IMR-90 (cell line): ENCODE results near the gene FIS1. TPM values are rescaled to one million over a fixed set of nuclear protein-coding genes. Genes with fewer than 3 reads are reported as not detected.

Experiments used
- ATAC-seq: fragments of 200-7000 bp; cut with Tn5 transposase; 2 replicates; pipeline ENCODE4 v1.9.1; 2020; ENCODE audit warnings: low read depth, mild to moderate bottlenecking, moderate library complexity
- BruUV-seq: library from RNA; stranded (reverse); fragments of 400-500 nt; replicated peaks from 2 replicates; lab custom pipeline; 2021; lab: Mats Ljungman, UMichigan
- CTCF ChIA-PET: fragments of 300-600 bp; formaldehyde crosslinking; extraction: SDS; loops from one replicate; lab custom pipeline; 2021; ENCODE audit warnings: antibody characterized with exemption; lab: Yijun Ruan, JAX
- POLR2A ChIA-PET: fragments of 300-600 bp; sonication (Branson Sonifier 250); formaldehyde crosslinking; loops from one replicate; lab custom pipeline; 2022; ENCODE audit warnings: antibody characterized with exemption; ENCODE audit not compliant: unreplicated experiment; lab: Charles Lee
- DNase-seq: peaks from one replicate; pipeline ENCODE4 v3.0.0; 2013
- H2AFZ ChIP-seq: replicated peaks from 2 replicates; pipeline ENCODE3; 2013; ENCODE audit warnings: low read length, mild to moderate bottlenecking; ENCODE audit not compliant: poor library complexity
- H2AK5ac ChIP-seq: 2 replicates; pipeline ENCODE4 v1.6.1; 2013; ENCODE audit warnings: low read depth, low read length, inconsistent platforms
- H2AK9ac ChIP-seq: replicated peaks from 2 replicates; pipeline ENCODE3; 2013; ENCODE audit warnings: mild to moderate bottlenecking, low read depth, low read length, moderate library complexity; ENCODE audit not compliant: poor library complexity
- H2BK120ac ChIP-seq: 2 replicates; pipeline ENCODE4 v1.6.1; 2013; ENCODE audit warnings: low read depth, low read length, inconsistent platforms
- H2BK15ac ChIP-seq: 3 replicates; pipeline ENCODE4 v1.6.1; 2013; ENCODE audit warnings: low read depth, low read length, inconsistent platforms
- H2BK20ac ChIP-seq: 2 replicates; pipeline ENCODE4 v1.6.1; 2013; ENCODE audit warnings: low read depth, mild to moderate bottlenecking, inconsistent platforms, low read length, moderate library complexity
- H2BK5ac ChIP-seq: 2 replicates; pipeline ENCODE4 v1.6.1; 2013; ENCODE audit warnings: mild to moderate bottlenecking, low read depth, low read length, inconsistent platforms; ENCODE audit not compliant: poor library complexity, severe bottlenecking
- H3K14ac ChIP-seq: replicated peaks from 2 replicates; pipeline ENCODE4 v1.6.1; 2013; ENCODE audit warnings: low read depth, low read length, inconsistent platforms
- H3K18ac ChIP-seq: 2 replicates; pipeline ENCODE4 v1.6.1; 2013; ENCODE audit warnings: low read depth, low read length, control low read depth
- H3K23ac ChIP-seq: 2 replicates; pipeline ENCODE4 v1.6.1; 2013; ENCODE audit warnings: low read depth, low read length, inconsistent platforms
- H3K27ac ChIP-seq: 2 replicates; pipeline ENCODE4 v1.5.1; 2013; ENCODE audit warnings: mild to moderate bottlenecking, control low read depth, low read length; ENCODE audit not compliant: insufficient read depth
- H3K27me3 ChIP-seq: 2 replicates; pipeline ENCODE4 v1.6.1; 2013; ENCODE audit warnings: low read length; ENCODE audit not compliant: control insufficient read depth, insufficient read depth
- H3K36me3 ChIP-seq: 2 replicates; pipeline ENCODE4 v1.6.1; 2013; ENCODE audit warnings: low read length, mixed read lengths; ENCODE audit not compliant: control insufficient read depth, insufficient read depth
- H3K4ac ChIP-seq: 2 replicates; pipeline ENCODE4 v1.6.1; 2013; ENCODE audit warnings: low read depth, low read length, inconsistent platforms
- H3K4me1 ChIP-seq: 2 replicates; pipeline ENCODE4 v1.6.1; 2013; ENCODE audit warnings: low read length, mixed read lengths; ENCODE audit not compliant: control insufficient read depth, insufficient read depth
- H3K4me2 ChIP-seq: 2 replicates; pipeline ENCODE4 v1.6.1; 2013; ENCODE audit warnings: low read depth, mild to moderate bottlenecking, control low read depth, low read length, moderate library complexity
- H3K4me3 ChIP-seq: 2 replicates; pipeline ENCODE4 v1.5.1; 2013; ENCODE audit warnings: low read depth, mild to moderate bottlenecking, control low read depth, low read length, moderate library complexity; ENCODE audit not compliant: insufficient read depth
- H3K56ac ChIP-seq: 2 replicates; pipeline ENCODE4 v1.6.1; 2013; ENCODE audit warnings: low read length, inconsistent platforms; ENCODE audit not compliant: insufficient read depth; ENCODE audit errors: extremely low read depth
- H3K79me1 ChIP-seq, 2 experiments: 2 replicates each; pipeline ENCODE4 v1.6.1; 2013; ENCODE audit warnings: low read length in 2 of 2, inconsistent platforms in 1 of 2, low read depth in 1 of 2
- H3K9ac ChIP-seq: 2 replicates; pipeline ENCODE4 v1.6.1; 2013; ENCODE audit warnings: low read depth, low read length, control low read depth
- H3K9me1 ChIP-seq: 2 replicates; pipeline ENCODE4 v1.6.1; 2013; ENCODE audit warnings: low read length, inconsistent platforms; ENCODE audit not compliant: insufficient read depth
- H3K9me3 ChIP-seq: 2 replicates; pipeline ENCODE4 v1.6.1; 2013; ENCODE audit warnings: low read length; ENCODE audit not compliant: control insufficient read depth, insufficient read depth
- H4K20me1 ChIP-seq: 2 replicates; pipeline ENCODE4 v1.6.1; 2013; ENCODE audit warnings: low read length, inconsistent platforms; ENCODE audit not compliant: insufficient read depth
- H4K5ac ChIP-seq: 2 replicates; pipeline ENCODE4 v1.6.1; 2013; ENCODE audit warnings: mild to moderate bottlenecking, low read depth, low read length, control low read depth
- H4K8ac ChIP-seq, 2 experiments: 2 replicates each; pipeline ENCODE4 v1.6.1; 2013; ENCODE audit warnings: low read depth in 2 of 2, low read length in 2 of 2, control low read depth in 1 of 2, inconsistent platforms in 1 of 2
- H4K91ac ChIP-seq: 2 replicates; pipeline ENCODE4 v1.6.1; 2013; ENCODE audit warnings: low read depth, low read length, inconsistent platforms; ENCODE audit not compliant: insufficient read depth
- CEBPB ChIP-seq: IDR thresholded peaks from 2 replicates; pipeline ENCODE4 v1.6.1; 2012; ENCODE audit warnings: low read depth, low read length, improper control_type of control experiment
- CHD1 ChIP-seq: IDR thresholded peaks from 2 replicates; pipeline ENCODE4 v1.6.1; 2012; ENCODE audit warnings: low read depth, low read length, improper control_type of control experiment
- ELK1 ChIP-seq: fragments of 150-350 bp; IDR thresholded peaks from 2 replicates; pipeline ENCODE4 v1.6.1; 2016; ENCODE audit warnings: low read depth, mild to moderate bottlenecking, low read length, moderate library complexity, borderline replicate concordance
- FOS ChIP-seq: fragments of 150-350 bp; IDR thresholded peaks from 2 replicates; pipeline ENCODE4 v1.6.1; 2016; ENCODE audit warnings: low read depth, low read length
- MAFK ChIP-seq: IDR thresholded peaks from 2 replicates; pipeline ENCODE4 v1.6.1; 2012; ENCODE audit warnings: low read depth, low read length, improper control_type of control experiment
- MAZ ChIP-seq: IDR thresholded peaks from 2 replicates; pipeline ENCODE4 v1.6.1; 2012; ENCODE audit warnings: low read depth, mild to moderate bottlenecking, low read length, improper control_type of control experiment, moderate library complexity, borderline replicate concordance
- MXI1 ChIP-seq: IDR thresholded peaks from 2 replicates; pipeline ENCODE4 v1.6.1; 2012; ENCODE audit warnings: low read depth, mild to moderate bottlenecking, low read length, moderate library complexity, borderline replicate concordance
- NFE2L2 ChIP-seq: fragments of 150-350 bp; IDR thresholded peaks from 2 replicates; pipeline ENCODE4 v1.6.1; 2016; ENCODE audit warnings: low read depth, mild to moderate bottlenecking, low read length
- POLR2A ChIP-seq: IDR thresholded peaks from 2 replicates; pipeline ENCODE4 v1.6.1; 2012; ENCODE audit warnings: mild to moderate bottlenecking, low read depth, low read length
- RAD21 ChIP-seq: IDR thresholded peaks from 2 replicates; pipeline ENCODE4 v1.6.1; 2012; ENCODE audit warnings: low read length, improper control_type of control experiment
- RCOR1 ChIP-seq: IDR thresholded peaks from 2 replicates; pipeline ENCODE4 v1.6.1; 2012; ENCODE audit warnings: mild to moderate bottlenecking, low read length, improper control_type of control experiment; ENCODE audit not compliant: insufficient replicate concordance
- RFX5 ChIP-seq: IDR thresholded peaks from 2 replicates; pipeline ENCODE4 v1.8.0; 2012; ENCODE audit warnings: low read depth, mild to moderate bottlenecking, low read length, moderate library complexity
- SMC3 ChIP-seq: fragments of 150-350 bp; IDR thresholded peaks from 2 replicates; pipeline ENCODE4 v1.6.1; 2016; ENCODE audit warnings: low read depth, mild to moderate bottlenecking, antibody characterized with exemption, low read length, moderate library complexity
- WGBS, 2 experiments: methylation state at CpG; one replicate each; pipeline versions ENCODE4 v1.1.5 to v1.1.7; 2013; ENCODE audit warnings: missing lambda C conversion rate in 2 of 2; ENCODE audit not compliant: insufficient read length in 1 of 2; ENCODE audit errors: extremely low coverage in 2 of 2; 5-methylcytosine and 5-hydroxymethylcytosine counted together
- dilution Hi-C: fragments of 300-500 bp; cut with HindIII; formaldehyde crosslinking; loops from one replicate; pipeline ENCODE4 v1.14.3; 2018; ENCODE audit warnings: low sequenced_read_pairs; ENCODE audit not compliant: unreplicated experiment
- in situ Hi-C: fragments of 300-500 bp; cut with MboI; formaldehyde crosslinking; loops from 3 replicates; pipeline ENCODE4 v1.14.3; 2019; ENCODE audit warnings: low sequenced_read_pairs, inconsistent platforms, mixed read lengths
- intact Hi-C: fragments of 100-400 bp; cut with micrococcal nuclease; formaldehyde crosslinking; loops from 2 replicates; pipeline ENCODE4 v1.10.0; 2022
- polyA plus RNA-seq, 3 experiments: library from polyadenylated mRNA; depleted of rRNA; stranded (reverse); fragments of >200 nt; gene quantifications; 2 replicates each; pipeline ENCODE4 v1.2.3, GENCODE V29; 2012; ENCODE audit warnings: low replicate concordance in 1 of 3
- total RNA-seq: library from RNA; depleted of rRNA; stranded (reverse); fragments of >200 nt; gene quantifications from 2 replicates; pipeline ENCODE4 v1.2.3, GENCODE V29; 2012
- TF ChIP-seq, protein P1 (sequence below): conservative IDR thresholded peaks from 2 replicates; pipeline ENCODE4 v1.5.1; 2012; ENCODE audit warnings: mild to moderate bottlenecking, low read depth, low read length, improper control_type of control experiment
- TF ChIP-seq, protein P2 (sequence below): fragments of 150-350 bp; IDR thresholded peaks from 2 replicates; pipeline ENCODE4 v1.6.1; 2017; ENCODE audit warnings: mild to moderate bottlenecking, antibody characterized with exemption, low read length, low read depth

FIS1 gene
- total and polyA plus RNA-seq, 2 of the 4 experiments (the other 2 are of a cell fraction), result 293 to 489 TPM

- dilution Hi-C loops, result no loop called here
- no peak overlapping the region for H2BK20ac ChIP-seq
- WGBS, 2 experiments, result 75% methylated on average over 7 of the region's 32 CpGs; no CpG with 5 or more reads in 1 of the 2 experiments
- H3K27me3 ChIP-seq, result no peaks in the 10 kb centered on the region
- H2BK5ac ChIP-seq, result no peak overlapping the region
- H3K23ac ChIP-seq, result no peak overlapping the region
- H3K56ac ChIP-seq, result 0 out of 2 replicates have a peak overlapping the region, but pooled peaks have one; percentile 1
- no peaks in the 10 kb centered on the region for H3K9me3 ChIP-seq
- no peak overlapping the region for H3K14ac ChIP-seq
- no peak for ATAC-seq
- peaks cover 10% of the 10 kb centered on the region for H3K4me1 ChIP-seq
- peak overlapping the region; percentile 65 for H2AK9ac ChIP-seq
- ChIA-PET CTCF (no interaction called here), POLR2A (no interaction called here)
- H2BK120ac ChIP-seq, result no peak overlapping the region
- no peak overlapping the region for H3K4me3 ChIP-seq
- H3K36me3 ChIP-seq, result peaks cover 35% of the 10 kb centered on the region
- H2AK5ac ChIP-seq, result no peak overlapping the region
- H4K8ac ChIP-seq, result no peak overlapping the region
- no peak overlapping the region for H3K4me2 ChIP-seq
- H3K9me1 ChIP-seq, result no peaks in the 10 kb centered on the region; the same call in 1 of the 2 replicates
- no peak overlapping the region for H3K18ac ChIP-seq
- no peak overlapping the region for H3K9ac ChIP-seq
- in situ Hi-C loops, result no loop called here
- no peak overlapping the region for H2BK15ac ChIP-seq
- H3K79me1 ChIP-seq, result peaks cover 16 to 52% of the 10 kb centered on the region in 2 experiments
- no peak for DNase-seq
- no peak overlapping the region for H3K4ac ChIP-seq
- no peak overlapping the region for H4K91ac ChIP-seq
- peaks cover 21% of the 10 kb centered on the region for H4K20me1 ChIP-seq
- intact Hi-C loops, result no loop called here
- H4K5ac ChIP-seq, result no peak overlapping the region
- no peak overlapping the region for H3K27ac ChIP-seq
- BruUV-seq, result no TSS peak
- no peak overlapping the region for H2AFZ ChIP-seq
- TF ChIP-seq ELK1, result no peak
- no peak for TF ChIP-seq RCOR1
- no peak for TF ChIP-seq CHD1
- TF ChIP-seq NFE2L2, result no peak
- TF ChIP-seq RAD21, result no peak
- no peak for TF ChIP-seq RFX5
- TF ChIP-seq, protein P1, sequence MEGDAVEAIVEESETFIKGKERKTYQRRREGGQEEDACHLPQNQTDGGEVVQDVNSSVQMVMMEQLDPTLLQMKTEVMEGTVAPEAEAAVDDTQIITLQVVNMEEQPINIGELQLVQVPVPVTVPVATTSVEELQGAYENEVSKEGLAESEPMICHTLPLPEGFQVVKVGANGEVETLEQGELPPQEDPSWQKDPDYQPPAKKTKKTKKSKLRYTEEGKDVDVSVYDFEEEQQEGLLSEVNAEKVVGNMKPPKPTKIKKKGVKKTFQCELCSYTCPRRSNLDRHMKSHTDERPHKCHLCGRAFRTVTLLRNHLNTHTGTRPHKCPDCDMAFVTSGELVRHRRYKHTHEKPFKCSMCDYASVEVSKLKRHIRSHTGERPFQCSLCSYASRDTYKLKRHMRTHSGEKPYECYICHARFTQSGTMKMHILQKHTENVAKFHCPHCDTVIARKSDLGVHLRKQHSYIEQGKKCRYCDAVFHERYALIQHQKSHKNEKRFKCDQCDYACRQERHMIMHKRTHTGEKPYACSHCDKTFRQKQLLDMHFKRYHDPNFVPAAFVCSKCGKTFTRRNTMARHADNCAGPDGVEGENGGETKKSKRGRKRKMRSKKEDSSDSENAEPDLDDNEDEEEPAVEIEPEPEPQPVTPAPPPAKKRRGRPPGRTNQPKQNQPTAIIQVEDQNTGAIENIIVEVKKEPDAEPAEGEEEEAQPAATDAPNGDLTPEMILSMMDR, result no peak
- no peak for TF ChIP-seq MAFK
- TF ChIP-seq CEBPB, result no peak
- TF ChIP-seq SMC3, result no peak
- no peak for TF ChIP-seq MXI1
- TF ChIP-seq POLR2A, result no peak
- TF ChIP-seq, protein P2, sequence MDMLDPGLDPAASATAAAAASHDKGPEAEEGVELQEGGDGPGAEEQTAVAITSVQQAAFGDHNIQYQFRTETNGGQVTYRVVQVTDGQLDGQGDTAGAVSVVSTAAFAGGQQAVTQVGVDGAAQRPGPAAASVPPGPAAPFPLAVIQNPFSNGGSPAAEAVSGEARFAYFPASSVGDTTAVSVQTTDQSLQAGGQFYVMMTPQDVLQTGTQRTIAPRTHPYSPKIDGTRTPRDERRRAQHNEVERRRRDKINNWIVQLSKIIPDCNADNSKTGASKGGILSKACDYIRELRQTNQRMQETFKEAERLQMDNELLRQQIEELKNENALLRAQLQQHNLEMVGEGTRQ, result no peak
- no peak for TF ChIP-seq MAZ
- TF ChIP-seq FOS, result no peak
Measured at GRCh38 chr7:101240226-101241014, 4.5 kb downstream of the FIS1 start.
